ENCODE measurements around the gene CCDC181.

CCDC181 gene

DNA sequence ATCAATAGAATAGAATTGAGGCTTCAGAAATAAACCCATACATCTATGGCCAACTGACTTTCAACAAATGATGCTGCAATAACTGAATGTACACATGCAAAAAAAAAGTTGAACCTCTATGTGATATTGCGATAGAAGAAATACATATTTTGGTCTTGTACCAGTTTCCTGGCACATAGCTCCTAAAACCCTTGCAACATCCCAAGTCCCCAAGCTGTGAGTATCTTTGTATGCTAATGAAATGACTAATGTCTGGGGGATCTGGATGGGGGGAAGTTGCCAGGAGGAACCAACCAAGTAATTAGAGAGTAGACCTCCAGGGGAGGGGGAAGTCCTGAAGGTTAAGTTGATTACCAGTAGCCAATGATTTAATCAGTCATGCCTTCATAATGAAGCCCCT, 34.9 kb downstream of the CCDC181 start:
- DNase-seq, result peak; percentile 1

DNA sequence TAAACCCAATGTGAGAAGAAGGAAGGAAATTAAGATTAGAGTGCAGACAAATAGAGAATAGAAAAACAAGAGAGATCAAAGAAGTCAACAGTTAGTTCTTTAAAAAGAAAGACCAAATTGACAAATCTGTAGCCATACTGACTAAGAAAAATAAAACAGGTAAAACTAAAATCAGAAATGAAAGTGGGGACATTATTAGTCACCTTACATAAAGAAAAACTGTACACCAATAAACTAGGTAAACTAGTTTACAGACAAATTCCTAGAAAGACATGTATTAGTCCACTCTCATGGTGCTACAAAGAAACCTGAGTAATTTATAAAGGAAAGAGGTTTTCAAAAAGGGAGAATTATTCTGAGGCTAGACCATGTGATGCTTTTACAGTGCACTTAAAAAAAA, 37.0 kb downstream of the CCDC181 start:
- DNase-seq, result no peak

DNA sequence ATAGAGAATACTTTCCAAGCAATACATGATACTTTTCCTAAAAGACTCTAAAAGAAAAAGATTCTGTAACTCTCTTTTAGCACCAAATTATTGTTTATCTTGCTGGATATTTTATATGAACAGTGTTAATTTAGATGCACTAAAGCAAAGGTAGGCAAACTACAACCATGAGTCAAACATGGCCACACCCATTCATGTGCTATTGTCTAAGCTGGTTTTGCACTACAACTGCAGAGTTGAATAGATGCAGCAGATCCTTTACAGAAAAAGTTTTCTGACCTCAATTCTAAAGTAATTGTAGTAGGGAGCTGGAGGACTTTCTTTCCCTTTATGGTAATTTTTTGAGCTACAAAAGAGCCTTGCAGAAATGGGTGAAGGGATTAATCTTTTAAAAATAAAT, 39.9 kb downstream of the CCDC181 start:
- DNase-seq, result no peak

DNA sequence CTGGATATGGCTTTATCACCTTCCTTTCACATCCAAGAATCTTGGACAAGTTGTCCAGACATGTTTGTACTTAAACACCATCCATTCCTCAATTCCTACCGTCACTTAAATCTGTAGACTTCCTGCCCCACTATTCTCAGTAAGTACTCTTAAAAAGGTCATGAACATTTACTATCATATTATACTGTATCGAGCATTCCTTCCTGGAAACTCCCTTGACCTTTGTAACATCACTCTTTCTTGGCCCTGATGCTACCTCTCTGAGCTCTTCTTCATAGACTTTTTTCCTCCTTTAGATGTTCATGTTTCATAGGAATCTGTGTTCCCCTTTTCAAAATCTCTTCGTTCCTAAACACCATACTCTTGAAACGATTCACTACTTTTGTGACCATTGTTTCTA, 43.8 kb downstream of the CCDC181 start:
- no peak for DNase-seq

DNA sequence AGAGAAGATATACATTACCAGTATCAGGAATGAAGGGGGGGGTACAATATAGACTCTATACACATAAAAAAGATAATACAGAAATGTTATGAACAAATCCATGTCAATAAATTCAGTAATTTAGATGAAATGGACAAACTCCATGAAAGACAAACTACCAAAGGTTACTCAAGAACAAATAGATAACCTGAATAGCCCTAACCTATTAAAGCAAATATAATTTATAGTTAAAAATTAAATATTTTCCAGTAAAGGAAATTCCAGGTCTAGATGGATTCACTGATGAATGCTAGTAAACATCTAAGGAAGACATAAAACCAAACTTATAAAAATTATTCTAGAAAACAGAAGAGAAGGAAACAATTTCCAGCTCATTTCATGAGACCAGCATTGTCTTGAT, 46.1 kb downstream of the CCDC181 start:
- DNase-seq, result no peak

DNA sequence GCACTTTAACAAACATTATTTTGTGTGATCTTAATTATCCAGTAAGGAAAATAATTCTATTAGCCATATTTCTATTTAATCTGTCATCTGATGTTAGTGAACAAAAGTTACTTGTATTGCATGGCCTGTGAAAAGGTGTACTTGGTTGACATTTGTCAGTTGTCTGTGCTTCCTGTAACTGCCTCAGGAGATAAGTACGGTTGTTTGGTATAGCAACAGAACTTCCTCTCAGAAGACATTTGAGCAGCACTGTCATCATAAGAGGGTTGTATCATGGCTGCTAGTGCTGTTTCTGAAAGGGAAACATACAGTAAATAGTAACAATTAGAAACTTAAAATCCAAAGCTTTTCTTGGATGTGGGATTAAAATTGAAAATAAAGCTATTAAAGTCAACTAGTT, 55.9 kb downstream of the CCDC181 start:
- no peak for DNase-seq

DNA sequence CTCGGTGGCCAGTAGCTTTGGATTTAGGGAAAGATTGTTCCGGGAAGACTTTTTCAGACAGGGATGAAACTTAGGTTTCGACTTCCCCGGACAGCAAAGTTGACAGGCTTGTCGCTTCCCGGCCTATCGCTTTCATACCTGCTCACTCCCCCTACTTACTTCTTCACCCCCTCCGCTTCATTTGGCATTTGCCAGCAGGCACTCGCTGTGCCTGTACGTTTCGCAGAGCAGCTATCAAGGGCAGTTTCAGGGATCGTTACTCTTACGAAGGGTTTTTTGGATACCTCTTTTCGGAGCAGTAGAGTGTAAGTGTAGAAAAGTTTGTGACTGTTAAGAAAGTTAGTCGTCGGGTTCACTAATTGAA, 58.9 kb downstream of the CCDC181 start:
- DNase-seq, result no peak

DNA sequence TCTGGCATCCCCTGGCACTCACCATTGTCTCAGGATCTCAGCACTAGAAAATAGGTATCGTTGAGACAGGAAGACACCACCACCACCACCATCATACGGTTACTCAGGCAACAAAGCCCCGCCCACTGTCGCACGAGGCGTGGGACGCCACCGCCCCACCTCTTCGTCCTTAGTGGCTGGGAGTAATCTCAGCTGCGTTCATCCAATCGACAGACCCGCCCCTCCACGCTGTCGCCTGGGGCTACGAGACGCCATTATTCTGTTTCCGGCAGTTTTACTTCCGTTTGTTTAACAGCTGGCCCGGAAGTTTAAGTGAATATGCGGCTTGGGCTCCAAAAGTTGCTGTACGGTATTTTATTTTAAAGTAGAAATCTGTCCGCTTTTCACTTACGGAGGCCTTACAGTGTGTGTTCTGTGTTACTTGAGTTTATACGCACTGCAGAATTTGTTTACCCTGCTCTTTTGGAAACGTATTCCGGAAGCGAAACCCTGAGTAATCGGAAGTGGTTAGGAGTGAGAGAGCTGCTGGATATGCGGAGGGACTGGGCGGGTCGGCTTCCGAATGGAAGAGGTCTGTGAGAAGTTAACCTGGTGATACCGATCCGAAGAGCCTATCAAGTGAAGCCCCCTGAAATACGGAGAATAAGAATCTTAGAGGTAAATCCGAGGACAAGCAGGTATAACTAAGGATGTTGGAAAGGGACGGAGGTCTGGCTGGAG, 59.4 kb downstream of the CCDC181 start, which contains the start of the genes BLZF1 and NME7:
BLZF1 (plus strand) TSS at position 510 of the 720 bp plus-strand sequence. CDS start 1,328 bp downstream, outside the sequence.
NME7 (minus strand) TSS at position 112 of the 720 bp plus-strand sequence; CDS start at position 25, 87 bp downstream.
- peak; percentile 96 for DNase-seq

DNA sequence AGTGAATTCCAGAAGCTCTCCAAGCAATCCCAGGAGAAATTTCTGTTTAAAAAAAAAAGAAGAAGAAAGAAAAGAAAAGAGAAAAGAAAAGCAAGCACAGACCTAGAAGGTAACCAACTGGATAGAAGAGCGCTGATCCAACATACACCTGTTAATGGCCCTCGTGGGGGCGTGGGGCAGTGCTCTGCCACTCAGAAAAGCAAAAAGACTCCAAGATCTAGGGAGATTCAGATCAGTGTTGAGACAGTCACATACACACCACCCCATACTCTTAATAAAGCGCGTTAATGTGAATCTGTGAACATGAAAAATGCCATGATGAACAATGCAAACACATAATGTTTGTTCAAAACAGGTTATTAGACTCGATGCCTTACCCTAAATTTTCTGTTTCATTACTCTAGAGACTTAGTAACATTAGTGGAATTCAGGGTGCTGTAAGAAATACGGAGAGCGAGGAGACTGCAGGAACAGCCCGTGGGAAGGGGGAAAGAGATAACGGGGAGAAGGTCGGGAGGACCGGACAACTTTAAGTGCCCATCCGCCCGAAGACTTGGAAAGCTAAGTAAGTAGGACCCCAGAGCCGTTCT, 60.1 kb downstream of the CCDC181 start:
- no peak for DNase-seq

DNA sequence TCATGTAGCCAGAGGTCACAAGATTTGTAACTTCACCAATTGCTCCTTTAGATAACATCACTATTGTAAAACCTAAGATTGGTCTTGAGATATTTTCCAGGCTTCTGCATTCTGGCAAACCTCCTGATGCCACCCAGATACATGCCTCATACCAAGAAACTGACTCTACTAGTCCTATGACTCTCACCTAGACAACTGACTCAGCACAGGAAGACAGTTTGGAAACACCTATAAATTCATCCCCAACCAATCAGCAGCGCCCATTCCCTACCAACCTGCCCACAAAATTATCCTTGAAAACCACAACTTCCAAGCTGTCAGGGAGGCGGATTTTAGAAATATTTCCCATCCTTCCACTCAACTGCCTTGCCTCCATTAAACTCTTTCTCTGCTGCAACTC, 62.3 kb downstream of the CCDC181 start:
- DNase-seq, result no peak

DNA sequence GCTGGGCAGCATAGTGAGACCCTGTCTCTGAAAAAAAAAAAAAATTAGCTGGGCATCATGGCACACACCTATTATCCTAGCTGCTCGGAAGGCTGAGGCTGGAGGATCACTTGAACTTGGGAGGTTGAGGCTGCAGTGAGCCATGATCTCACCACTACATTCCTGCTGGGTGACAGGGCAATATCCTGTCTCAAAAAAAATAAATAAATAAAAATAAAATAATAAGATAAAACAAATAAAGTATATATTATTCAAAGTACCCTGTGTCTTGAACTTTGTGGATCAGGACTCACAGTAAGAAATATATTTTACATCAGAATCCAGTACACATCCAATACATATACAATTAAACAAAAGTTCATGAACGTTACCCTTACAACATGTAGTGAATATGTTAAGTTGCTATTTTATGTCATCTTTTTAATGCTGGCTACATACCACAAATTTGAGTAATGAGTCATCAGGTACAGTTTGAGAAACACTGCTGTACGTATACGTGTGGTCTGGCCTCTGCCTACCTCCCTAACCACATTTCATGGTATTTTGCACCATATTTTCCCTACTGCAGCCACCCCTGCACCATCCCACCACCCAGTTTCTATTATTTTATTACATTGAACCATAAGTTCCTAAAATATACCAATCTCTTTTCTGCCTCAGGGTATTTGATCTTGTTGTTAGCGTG, 64.1 kb downstream of the CCDC181 start:
- DNase-seq, result peak; percentile 95

DNA sequence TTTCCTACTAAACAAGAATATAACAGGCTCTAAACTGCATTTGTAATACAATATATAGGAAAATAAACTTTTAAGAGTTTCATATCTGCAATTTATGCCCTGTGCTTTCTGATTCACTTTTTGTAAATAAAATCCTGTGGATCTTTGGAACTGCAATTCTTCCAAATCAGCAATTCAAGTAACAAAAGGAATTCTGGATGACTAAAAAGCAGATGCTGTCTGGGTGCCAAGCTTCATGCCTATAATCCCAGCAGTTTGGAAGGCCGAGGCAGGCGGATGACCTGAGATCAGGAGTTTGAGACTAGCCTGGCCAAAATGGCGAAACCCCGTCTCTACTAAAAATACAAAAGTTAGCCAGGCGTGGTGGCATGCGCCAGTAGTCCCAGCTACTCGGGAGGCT, 66.0 kb downstream of the CCDC181 start:
- peak; percentile 56 for DNase-seq

DNA sequence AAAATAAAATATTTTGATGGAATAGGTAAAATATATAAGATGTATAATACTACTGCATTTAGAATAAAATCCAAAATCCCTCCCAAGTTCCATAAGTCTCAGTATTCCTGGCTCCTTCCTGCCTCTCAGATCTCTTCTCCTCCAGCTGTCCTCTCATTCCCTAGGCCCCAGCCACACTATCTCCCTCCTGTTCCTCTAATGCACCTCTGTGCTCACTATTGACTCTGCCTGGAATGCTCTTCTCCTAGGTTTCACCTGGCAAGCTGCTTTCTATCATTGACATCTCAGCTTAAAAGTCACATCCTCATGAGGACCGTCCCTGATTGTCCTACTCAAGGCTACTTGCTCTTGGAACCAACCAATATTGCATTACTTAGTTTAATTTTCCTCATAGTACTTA, 66.9 kb downstream of the CCDC181 start:
- DNase-seq, result no peak

DNA sequence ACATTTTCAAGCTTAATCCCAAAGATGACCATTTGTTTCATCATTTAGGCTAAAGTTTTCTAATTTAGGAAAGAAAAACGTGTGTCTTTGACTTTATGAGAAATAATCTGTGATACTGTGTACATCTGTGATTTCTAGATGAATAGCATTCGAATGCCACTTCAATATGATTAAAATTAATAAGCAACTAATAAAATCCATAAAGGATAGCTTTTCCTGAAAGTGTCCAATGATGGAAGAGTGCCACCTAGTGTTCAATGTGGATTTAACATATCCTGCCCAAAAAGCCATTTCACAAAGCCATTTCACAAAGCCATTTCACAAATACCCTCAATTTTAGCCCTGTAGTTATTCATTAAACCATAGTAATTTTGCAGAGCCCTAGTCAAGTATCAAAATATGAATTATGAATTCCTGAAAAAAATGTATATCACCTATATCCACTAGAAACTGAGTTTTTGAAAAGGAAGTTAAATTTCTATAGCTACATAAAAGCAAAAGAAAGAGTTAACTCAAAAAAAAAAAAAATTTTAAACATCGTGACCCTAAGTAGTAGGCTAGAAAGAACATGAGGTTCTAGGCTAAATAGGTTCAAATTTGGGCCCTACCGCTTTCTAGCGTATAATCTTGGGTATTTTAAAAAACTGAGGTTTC, 78.8 kb downstream of the CCDC181 start:
- peak; percentile 61 for DNase-seq

DNA sequence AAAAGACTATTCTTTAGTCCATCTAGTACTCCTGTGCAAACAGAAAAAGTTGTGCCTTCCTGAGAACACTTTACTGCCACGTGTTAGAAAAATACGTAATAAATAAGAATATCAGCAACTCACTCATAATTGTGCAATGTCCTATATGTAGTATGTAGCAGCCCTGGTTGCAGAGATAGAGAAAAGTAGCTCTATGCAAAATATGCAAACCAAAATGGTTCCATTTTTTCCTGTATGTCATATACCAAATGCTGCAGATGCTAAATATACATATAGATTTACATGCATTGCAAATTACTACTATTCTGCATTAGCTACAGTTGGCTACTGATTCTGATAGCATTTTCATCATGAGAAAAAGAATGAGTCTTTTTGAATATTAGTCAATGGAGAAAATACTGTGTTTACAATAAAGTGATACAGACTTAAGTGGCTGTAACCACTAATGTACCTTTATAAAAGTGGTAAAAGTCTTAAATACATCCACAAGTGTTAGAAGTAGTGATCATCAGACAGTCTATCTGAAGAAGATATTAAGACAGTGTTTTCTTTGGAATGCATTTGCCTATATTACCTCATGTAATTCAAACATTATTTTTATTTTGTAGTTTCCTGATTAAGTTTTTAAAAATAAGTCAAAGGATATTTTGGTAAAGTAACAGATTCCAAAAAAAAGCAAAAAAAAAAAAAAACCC, 79.4 kb downstream of the CCDC181 start:
- DNase-seq, result no peak

DNA sequence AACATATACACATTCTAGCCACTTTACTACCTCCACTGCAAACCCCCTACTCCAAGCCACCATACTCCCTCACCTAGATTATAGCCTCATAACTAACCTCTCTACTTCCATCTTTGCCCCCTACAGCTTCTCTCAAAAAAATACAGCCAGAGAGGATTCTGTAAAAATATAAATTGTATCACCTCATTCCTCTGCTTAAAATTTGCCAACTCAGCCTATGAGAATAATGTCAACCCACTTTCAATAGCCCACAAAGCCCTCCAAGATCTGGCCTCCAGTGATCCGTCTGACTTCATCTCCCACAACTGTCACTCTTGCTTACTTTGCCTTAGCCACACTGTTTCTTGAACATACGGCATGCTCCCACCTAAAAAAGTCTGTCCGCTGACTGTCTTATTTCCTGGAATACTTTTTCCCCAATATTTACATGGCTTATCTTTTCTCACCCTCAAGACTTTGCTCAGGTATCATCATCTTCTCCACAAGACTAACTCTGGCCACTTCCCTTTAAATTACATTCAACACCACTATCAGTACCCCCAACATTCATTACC, 81.2 kb downstream of the CCDC181 start:
- no peak for DNase-seq

DNA sequence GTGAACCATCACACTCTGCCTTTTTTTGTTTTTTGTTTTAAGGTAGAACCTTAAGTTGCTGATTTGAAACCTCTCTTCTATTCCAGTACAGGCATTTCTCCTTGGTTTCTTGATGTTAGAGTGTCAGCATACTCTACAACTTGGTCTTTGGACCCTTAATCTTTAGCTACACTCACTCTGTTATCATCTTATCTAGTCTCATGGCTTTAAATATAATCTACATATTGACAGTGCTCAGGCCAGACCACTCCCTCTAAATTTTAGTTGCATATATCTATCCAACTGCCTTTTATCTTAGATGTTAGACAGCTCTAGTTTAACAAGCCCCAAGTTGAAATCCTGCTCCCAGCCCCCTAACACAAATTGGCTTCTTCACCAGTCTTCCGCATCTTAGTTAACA, 81.8 kb downstream of the CCDC181 start:
- no peak for DNase-seq

Measured in fibroblast of upper back skin (primary cell).